GM12891 (cell line): ENCODE results near the gene KLF14.

Experiments
- POLR2A ChIP-seq: IDR thresholded peaks from 2 replicates; pipeline ENCODE4 v1.6.1; 2011; ENCODE audit warnings: low read depth, low read length, control low read depth
- POLR2AphosphoS5 ChIP-seq: IDR thresholded peaks from 2 replicates; pipeline ENCODE4 v1.6.1; 2011; ENCODE audit warnings: low read depth, low read length, control low read depth
- SPI1 ChIP-seq: IDR thresholded peaks from 2 replicates; pipeline ENCODE4 v1.6.1; 2011; ENCODE audit warnings: low read depth, low read length, control low read depth
- TAF1 ChIP-seq: IDR thresholded peaks from 2 replicates; pipeline ENCODE4 v1.6.1; 2011; ENCODE audit warnings: low read depth, low read length, control low read depth

- TF ChIP-seq POLR2AphosphoS5: no peak
- no peak for TF ChIP-seq POLR2A
- no peak for TF ChIP-seq TAF1
- no peak for TF ChIP-seq SPI1
Observed at GRCh38 chr7:130781346-130781745, 47.3 kb upstream of the KLF14 start.
